K562 (cell line): ENCODE data around the gene TRIM33. TPM values are rescaled to one million over a fixed set of nuclear protein-coding genes. Genes with fewer than 3 reads are reported as not detected.

ENCODE experiments used
- CXXC5 ChIP-seq: fragments of 250-450 bp; sonication (Bioruptor Pico); IDR thresholded peaks from 2 replicates; pipeline ENCODE4 v1.8.0; 2022; ENCODE audit warnings: inconsistent platforms, mild to moderate bottlenecking, moderate library complexity
- ESRRA ChIP-seq: fragments of 450-650 bp; IDR thresholded peaks from 2 replicates; pipeline ENCODE4 v1.6.1; 2014; ENCODE audit warnings: low read depth, mild to moderate bottlenecking, moderate library complexity, borderline replicate concordance
- NCOA1 ChIP-seq: fragments of 450-650 bp; IDR thresholded peaks from 2 replicates; pipeline ENCODE4 v1.6.1; 2016; ENCODE audit warnings: low read depth
- SMAD4 ChIP-seq: fragments of 250-450 bp; sonication (Bioruptor Pico); conservative IDR thresholded peaks from 2 replicates; pipeline ENCODE4 v1.8.0; 2021; ENCODE audit warnings: inconsistent platforms, mild to moderate bottlenecking, moderate library complexity
- TSHZ1 ChIP-seq: fragments of 250-450 bp; sonication (Bioruptor Pico); IDR thresholded peaks from 2 replicates; pipeline ENCODE4 v1.4.0; 2020; ENCODE audit warnings: mild to moderate bottlenecking, moderate library complexity
- ZNF140 ChIP-seq: fragments of 250-450 bp; sonication (Bioruptor Pico); IDR thresholded peaks from 2 replicates; pipeline ENCODE4 v1.8.0; 2021; ENCODE audit warnings: moderate library complexity, mild to moderate bottlenecking, inconsistent platforms
- ZNF354B ChIP-seq: fragments of 250-450 bp; sonication (Bioruptor Pico); IDR thresholded peaks from 2 replicates; pipeline ENCODE4 v1.4.0; 2020
- ZNF699 ChIP-seq: fragments of 250-450 bp; sonication (Bioruptor Pico); IDR thresholded peaks from 2 replicates; pipeline ENCODE4 v1.8.0; 2021; ENCODE audit warnings: mild to moderate bottlenecking, moderate library complexity; ENCODE audit not compliant: insufficient replicate concordance
- ZNF740 ChIP-seq, 3 experiments: fragments of 200-800 bp in 1 of 3; sonication (Bioruptor generic) in 1 of 3; sonication (generic) in 1 of 3; formaldehyde crosslinking in 1 of 3; IDR thresholded peaks; 2 replicates each; pipeline versions ENCODE4 v1.6.1 to v1.8.0; 2016 to 2022; ENCODE audit warnings: mild to moderate bottlenecking in 2 of 3, missing compliant biosample characterization in 2 of 3, missing genetic modification characterization in 2 of 3, missing genetic modification reagents in 1 of 3
- polyA plus RNA-seq, 8 experiments: library from polyadenylated mRNA; depleted of rRNA in 4 of 8; stranded (reverse) in 5 of 8; unstranded in 3 of 8; fragments of >200 nt; fragmentation: Nextera tagmentation in 2 of 8; fragmentation: Illumina TruSeq in 1 of 8; extraction: Ambion mirVana in 2 of 8; extraction: Trizol in 1 of 8; gene quantifications; 2 replicates each; pipeline versions ENCODE4 v1.2.1 to v1.2.3, GENCODE V29; 2011 to 2014; ENCODE audit warnings: inconsistent platforms in 1 of 8, missing spikeins in 1 of 8
- total RNA-seq, 7 experiments: library from RNA; depleted of rRNA in 6 of 7; stranded (reverse); fragments of >200 nt in 6 of 7; fragmentation: Illumina TruSeq in 2 of 7; extraction: Trizol in 2 of 7; gene quantifications; 2 replicates each; pipeline versions ENCODE4 v1.2.1 to v1.2.3, GENCODE V29; 2011 to 2021; ENCODE audit warnings: low replicate concordance in 1 of 7
- TF ChIP-seq, protein P1 (sequence below): sonication (generic); formaldehyde crosslinking; IDR thresholded peaks from 2 replicates; pipeline ENCODE4 v1.4.0; 2020; ENCODE audit warnings: mild to moderate bottlenecking, missing genetic modification reagents
- TF ChIP-seq, protein P2 (sequence below): fragments of 250-450 bp; sonication (Bioruptor Pico); IDR thresholded peaks from 2 replicates; pipeline ENCODE4 v1.9.0; 2021; ENCODE audit warnings: mild to moderate bottlenecking, inconsistent platforms
- TF ChIP-seq, protein P3 (sequence below): sonication (generic); formaldehyde crosslinking; IDR thresholded peaks from 2 replicates; pipeline ENCODE4 v1.8.0; 2022; ENCODE audit warnings: missing genetic modification reagents, mild to moderate bottlenecking, moderate library complexity, borderline replicate concordance

TRIM33 gene
- total and polyA plus RNA-seq, 9 of the 15 experiments (the other 6 are each of a cell fraction or from before 2014, with no cell fraction given), result 9.3 to 58.4 (median 40.2) TPM

DNA sequence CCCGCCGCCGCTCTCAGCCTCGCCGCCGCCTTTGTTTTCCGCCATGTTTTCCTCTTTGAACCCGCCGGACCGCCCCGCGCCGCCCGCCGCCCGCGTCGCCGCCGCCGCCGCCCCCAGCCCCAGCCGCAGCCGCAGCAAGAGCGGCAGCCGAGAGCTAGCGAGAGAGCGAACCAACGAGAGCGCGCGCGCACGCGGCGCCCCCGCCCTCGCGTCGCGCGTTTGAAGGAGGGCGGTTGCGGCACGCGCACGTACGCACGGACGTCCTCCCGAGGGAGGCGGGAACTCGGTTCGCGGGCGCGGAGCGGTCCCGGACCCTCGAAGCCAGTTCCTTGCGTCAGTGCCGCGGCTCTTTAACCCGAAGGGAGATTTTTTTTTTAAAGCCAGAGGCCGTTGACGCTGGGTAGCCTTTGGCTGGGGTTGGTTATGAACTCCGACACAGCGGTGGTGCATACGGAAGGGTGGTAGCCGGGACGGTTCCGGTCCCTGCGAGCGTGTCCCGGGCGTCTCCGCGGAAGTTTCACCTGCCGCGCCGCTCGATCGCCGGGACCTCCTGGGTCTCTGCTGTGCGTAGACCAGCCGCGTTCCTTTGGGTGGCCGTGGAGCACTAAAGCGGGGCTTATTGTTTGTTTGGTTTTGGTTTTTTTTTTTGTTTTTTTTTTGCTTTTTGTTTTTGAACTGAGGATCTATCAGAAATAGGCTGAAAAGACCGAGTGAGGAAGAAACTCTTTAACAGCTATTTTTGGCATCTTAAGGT is at the start of gene TRIM33 (continued):
- TF ChIP-seq, protein P1, sequence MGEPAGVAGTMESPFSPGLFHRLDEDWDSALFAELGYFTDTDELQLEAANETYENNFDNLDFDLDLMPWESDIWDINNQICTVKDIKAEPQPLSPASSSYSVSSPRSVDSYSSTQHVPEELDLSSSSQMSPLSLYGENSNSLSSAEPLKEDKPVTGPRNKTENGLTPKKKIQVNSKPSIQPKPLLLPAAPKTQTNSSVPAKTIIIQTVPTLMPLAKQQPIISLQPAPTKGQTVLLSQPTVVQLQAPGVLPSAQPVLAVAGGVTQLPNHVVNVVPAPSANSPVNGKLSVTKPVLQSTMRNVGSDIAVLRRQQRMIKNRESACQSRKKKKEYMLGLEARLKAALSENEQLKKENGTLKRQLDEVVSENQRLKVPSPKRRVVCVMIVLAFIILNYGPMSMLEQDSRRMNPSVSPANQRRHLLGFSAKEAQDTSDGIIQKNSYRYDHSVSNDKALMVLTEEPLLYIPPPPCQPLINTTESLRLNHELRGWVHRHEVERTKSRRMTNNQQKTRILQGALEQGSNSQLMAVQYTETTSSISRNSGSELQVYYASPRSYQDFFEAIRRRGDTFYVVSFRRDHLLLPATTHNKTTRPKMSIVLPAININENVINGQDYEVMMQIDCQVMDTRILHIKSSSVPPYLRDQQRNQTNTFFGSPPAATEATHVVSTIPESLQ (CRISPR knock-in tag), result peak; percentile 94; the same call in 1 of the 2 replicates
- no peak for TF ChIP-seq ZNF699 (CRISPR knock-in tag)
- TF ChIP-seq TSHZ1 (CRISPR knock-in tag), result no peak
- TF ChIP-seq, protein P2, sequence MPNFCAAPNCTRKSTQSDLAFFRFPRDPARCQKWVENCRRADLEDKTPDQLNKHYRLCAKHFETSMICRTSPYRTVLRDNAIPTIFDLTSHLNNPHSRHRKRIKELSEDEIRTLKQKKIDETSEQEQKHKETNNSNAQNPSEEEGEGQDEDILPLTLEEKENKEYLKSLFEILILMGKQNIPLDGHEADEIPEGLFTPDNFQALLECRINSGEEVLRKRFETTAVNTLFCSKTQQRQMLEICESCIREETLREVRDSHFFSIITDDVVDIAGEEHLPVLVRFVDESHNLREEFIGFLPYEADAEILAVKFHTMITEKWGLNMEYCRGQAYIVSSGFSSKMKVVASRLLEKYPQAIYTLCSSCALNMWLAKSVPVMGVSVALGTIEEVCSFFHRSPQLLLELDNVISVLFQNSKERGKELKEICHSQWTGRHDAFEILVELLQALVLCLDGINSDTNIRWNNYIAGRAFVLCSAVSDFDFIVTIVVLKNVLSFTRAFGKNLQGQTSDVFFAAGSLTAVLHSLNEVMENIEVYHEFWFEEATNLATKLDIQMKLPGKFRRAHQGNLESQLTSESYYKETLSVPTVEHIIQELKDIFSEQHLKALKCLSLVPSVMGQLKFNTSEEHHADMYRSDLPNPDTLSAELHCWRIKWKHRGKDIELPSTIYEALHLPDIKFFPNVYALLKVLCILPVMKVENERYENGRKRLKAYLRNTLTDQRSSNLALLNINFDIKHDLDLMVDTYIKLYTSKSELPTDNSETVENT (CRISPR knock-in tag), result peak; percentile 94
- TF ChIP-seq, protein P3, sequence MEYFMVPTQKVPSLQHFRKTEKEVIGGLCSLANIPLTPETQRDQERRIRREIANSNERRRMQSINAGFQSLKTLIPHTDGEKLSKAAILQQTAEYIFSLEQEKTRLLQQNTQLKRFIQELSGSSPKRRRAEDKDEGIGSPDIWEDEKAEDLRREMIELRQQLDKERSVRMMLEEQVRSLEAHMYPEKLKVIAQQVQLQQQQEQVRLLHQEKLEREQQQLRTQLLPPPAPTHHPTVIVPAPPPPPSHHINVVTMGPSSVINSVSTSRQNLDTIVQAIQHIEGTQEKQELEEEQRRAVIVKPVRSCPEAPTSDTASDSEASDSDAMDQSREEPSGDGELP (CRISPR knock-in tag), result peak; percentile 60; the same call in 1 of the 2 replicates
- no peak for TF ChIP-seq ZNF740 (CRISPR knock-in tag; IDR thresholded peaks at IDR 0.05)
- no peak for TF ChIP-seq ZNF740 (tag; IDR thresholded peaks at IDR 0.05)
- TF ChIP-seq NCOA1, result peak; percentile 61; the same call in 1 of the 2 replicates
- peak; percentile 99 for TF ChIP-seq CXXC5 (CRISPR knock-in tag)
- TF ChIP-seq ZNF354B (CRISPR knock-in tag), result no peak
- peak; percentile 20; the same call in 1 of the 2 replicates for TF ChIP-seq ESRRA
- TF ChIP-seq SMAD4 (CRISPR knock-in tag), result peak; percentile 81
- TF ChIP-seq ZNF140 (CRISPR knock-in tag), result no peak
